Activated CD4-positive, alpha-beta memory T cell treated with anti-CD3 and anti-CD28 coated beads for 36 hours (primary cell): Measurements from ENCODE around the gene TSFM. TPM values are rescaled to one million over a fixed set of nuclear protein-coding genes. Genes with fewer than 3 reads are reported as not detected.

Source experiments
- CTCF ChIA-PET: fragments of 350-600 bp; sonication (Branson Sonifier 250); formaldehyde crosslinking; loops from one replicate; lab custom pipeline; 2021; ENCODE audit warnings: antibody characterized with exemption, inconsistent platforms; lab: Charles Lee
- POLR2A ChIA-PET: fragments of 350-600 bp; sonication (Branson Sonifier 250); formaldehyde crosslinking; loops from one replicate; lab custom pipeline; 2021; ENCODE audit warnings: antibody characterized with exemption; lab: Charles Lee
- DNase-seq: peaks from one replicate; pipeline ENCODE4 v3.0.0-alpha.2; 2020
- H3K27ac Mint-ChIP-seq: one replicate; pipeline ENCODE4 v1.8.0; 2021; ENCODE audit warnings: mixed read lengths
- H3K27me3 Mint-ChIP-seq: one replicate; pipeline ENCODE4 v1.8.0; 2021; ENCODE audit warnings: mixed read lengths
- H3K36me3 Mint-ChIP-seq: one replicate; pipeline ENCODE4 v1.8.0; 2021; ENCODE audit warnings: mixed read lengths
- H3K4me1 Mint-ChIP-seq: one replicate; pipeline ENCODE4 v1.8.0; 2021; ENCODE audit warnings: low read depth, mixed read lengths
- H3K4me3 Mint-ChIP-seq: one replicate; pipeline ENCODE4 v1.8.0; 2021; ENCODE audit warnings: mild to moderate bottlenecking, mixed read lengths
- H3K9me3 Mint-ChIP-seq: one replicate; pipeline ENCODE4 v1.8.0; 2021; ENCODE audit warnings: mixed read lengths
- intact Hi-C: fragments of 100-400 bp; cut with micrococcal nuclease; formaldehyde crosslinking; loops from one replicate; pipeline ENCODE4 v1.15.1; 2023
- total RNA-seq, 2 experiments: library from RNA; stranded (reverse); gene quantifications; one replicate each; pipeline ENCODE4 v1.2.3, GENCODE V29; 2021

The TSFM gene
- total RNA-seq, 2 experiments from 2014 or later, result 45.5 to 47.2 TPM

- intact Hi-C loops, result no loop called here
- no peaks in the 10 kb centered on the region for H3K27me3 Mint-ChIP-seq
- no peaks in the 10 kb centered on the region for H3K36me3 Mint-ChIP-seq
- H3K4me1 Mint-ChIP-seq, result no peaks in the 10 kb centered on the region
- DNase-seq, result no peak
- ChIA-PET CTCF (interaction anchor here (1.7 kb wide), 1 partner anchor 10 kb away, joined by 4 read pairs; the partner anchor contains the start of gene AVIL), POLR2A (no interaction called here)
- no peak overlapping the region for H3K27ac Mint-ChIP-seq
- H3K4me3 Mint-ChIP-seq, result no peak overlapping the region
- H3K9me3 Mint-ChIP-seq, result no peaks in the 10 kb centered on the region
Observed at GRCh38 chr12:57808351-57808750, 25.8 kb downstream of the TSFM start.

DNA sequence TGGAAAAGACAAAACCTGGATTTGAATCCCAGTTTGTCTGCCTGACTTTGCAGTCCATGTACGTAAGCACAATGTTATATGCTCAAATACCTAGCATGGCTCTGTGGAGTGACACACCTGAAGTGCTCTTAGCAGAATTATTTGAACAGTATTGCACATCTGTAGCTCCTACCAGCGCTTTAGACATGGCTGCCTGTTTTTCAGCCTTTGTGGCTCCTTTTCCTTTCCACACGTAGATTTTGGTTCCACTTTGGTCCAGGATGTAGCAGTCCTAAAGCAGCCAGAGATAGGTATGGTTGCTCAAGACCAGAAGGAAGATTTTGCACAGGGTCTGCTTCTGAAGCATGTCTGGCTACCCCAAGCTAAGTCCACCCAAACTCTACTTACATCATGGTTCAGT is 26.8 kb downstream of the TSFM start:
- Mint-ChIP-seq H3K27me3 (no peaks in the 10 kb centered on the region), H3K27ac (no peak overlapping the region), H3K4me1 (no peaks in the 10 kb centered on the region), H3K9me3 (no peaks in the 10 kb centered on the region), H3K36me3 (no peaks in the 10 kb centered on the region), H3K4me3 (no peak overlapping the region)
- intact Hi-C loops, result no loop called here
- ChIA-PET POLR2A (no interaction called here), CTCF (no interaction called here)
- no peak for DNase-seq

- Mint-ChIP-seq H3K9me3 (no peaks in the 10 kb centered on the region), H3K27me3 (no peaks in the 10 kb centered on the region), H3K4me1 (no peaks in the 10 kb centered on the region), H3K36me3 (no peaks in the 10 kb centered on the region), H3K27ac (no peak overlapping the region), H3K4me3 (no peak overlapping the region)
- POLR2A ChIA-PET, result no interaction called here
- CTCF ChIA-PET, result no interaction called here
- intact Hi-C loops, result no loop called here
- no peak for DNase-seq
Observed at GRCh38 chr12:57810450-57810849, 27.9 kb downstream of the TSFM start.

- Mint-ChIP-seq H3K4me1 (no peaks in the 10 kb centered on the region), H3K36me3 (no peaks in the 10 kb centered on the region), H3K9me3 (no peaks in the 10 kb centered on the region), H3K27ac (no peak overlapping the region), H3K4me3 (no peak overlapping the region), H3K27me3 (no peaks in the 10 kb centered on the region)
- ChIA-PET POLR2A (no interaction called here), CTCF (interaction anchor here (3.8 kb wide), 1 partner anchor 8 kb away, joined by 21 read pairs; no protein-coding TSS in a partner anchor)
- intact Hi-C loops, result no loop called here
- DNase-seq, result no peak
Observed at GRCh38 chr12:57811028-57811755, 28.6 kb downstream of the TSFM start.

DNA sequence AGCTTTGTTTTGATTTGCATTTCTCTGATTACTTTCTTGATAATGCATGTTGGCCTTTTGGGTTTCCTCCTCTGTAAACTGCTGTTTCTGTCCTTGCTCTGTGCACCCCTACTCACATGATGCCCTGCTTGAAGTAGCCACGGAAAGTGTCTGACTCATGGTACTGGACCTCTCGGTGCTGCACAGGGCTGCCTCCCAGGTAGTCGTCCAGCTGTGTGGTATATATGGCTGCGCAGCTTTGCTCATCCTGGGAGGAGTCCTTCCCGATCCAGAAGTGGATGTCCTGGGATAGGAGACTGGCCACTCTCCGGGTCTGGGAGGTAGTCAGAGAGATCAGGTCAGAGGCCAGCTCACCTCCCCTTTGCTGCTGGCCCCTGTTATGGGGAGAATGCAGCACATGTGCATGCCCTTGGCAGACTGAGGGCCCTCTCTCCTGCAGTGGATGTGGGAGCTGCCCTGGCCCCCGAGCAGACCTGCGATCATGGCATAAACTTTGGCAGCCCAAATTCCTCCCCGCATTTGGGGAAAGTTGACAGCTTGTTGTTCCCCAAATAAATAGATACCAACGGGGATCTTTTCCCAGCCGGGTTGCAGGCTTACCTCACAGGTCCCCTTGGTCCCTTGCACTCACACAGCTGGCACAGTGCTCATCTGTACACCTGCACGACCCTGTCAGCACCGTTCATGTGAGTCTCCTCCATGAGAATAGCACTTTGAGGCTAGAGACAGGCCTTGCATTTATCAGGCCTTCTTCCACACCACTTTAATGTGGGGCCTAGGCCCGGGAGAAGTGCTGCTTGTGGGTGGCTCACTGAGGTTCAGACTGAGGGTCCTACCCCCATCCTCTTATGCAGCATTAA is 30.8 kb downstream of the TSFM start:
- CTCF ChIA-PET, result interaction anchor here (1.3 to 3.8 kb wide), 2 partner anchors 10 to 91 kb away, joined by 6 to 21 read pairs; no protein-coding TSS in a partner anchor
- POLR2A ChIA-PET, result no interaction called here
- Mint-ChIP-seq H3K9me3 (no peaks in the 10 kb centered on the region), H3K27ac (no peak overlapping the region), H3K4me3 (no peak overlapping the region), H3K4me1 (no peaks in the 10 kb centered on the region), H3K36me3 (no peaks in the 10 kb centered on the region), H3K27me3 (no peaks in the 10 kb centered on the region)
- intact Hi-C loops, result no loop called here
- DNase-seq, result no peak

- ChIA-PET CTCF (interaction anchor here (3.8 kb wide), 1 partner anchor 11 kb away, joined by 21 read pairs; no protein-coding TSS in a partner anchor), POLR2A (no interaction called here)
- H3K4me1 Mint-ChIP-seq, result no peaks in the 10 kb centered on the region
- no peaks in the 10 kb centered on the region for H3K9me3 Mint-ChIP-seq
- DNase-seq, result no peak
- H3K36me3 Mint-ChIP-seq, result peaks cover 2% of the 10 kb centered on the region
- no peak overlapping the region for H3K4me3 Mint-ChIP-seq
- intact Hi-C loops, result no loop called here
- H3K27me3 Mint-ChIP-seq, result no peaks in the 10 kb centered on the region
- H3K27ac Mint-ChIP-seq, result no peak overlapping the region
Observed at GRCh38 chr12:57813971-57814772, 31.6 kb downstream of the TSFM start.

- no peak overlapping the region for H3K4me3 Mint-ChIP-seq
- POLR2A ChIA-PET, result interaction anchor here (1.4 kb wide), 1 partner anchor 16 kb away, joined by 4 read pairs; no protein-coding TSS in a partner anchor
- no peaks in the 10 kb centered on the region for H3K4me1 Mint-ChIP-seq
- no peak for DNase-seq
- no peaks in the 10 kb centered on the region for H3K9me3 Mint-ChIP-seq
- no peak overlapping the region for H3K27ac Mint-ChIP-seq
- CTCF ChIA-PET, result interaction anchor here (0.8 to 1.6 kb wide), 3 partner anchors 12 to 89 kb away, joined by 3 to 4 read pairs (median 4); no protein-coding TSS in a partner anchor
- H3K36me3 Mint-ChIP-seq, result peaks cover 3% of the 10 kb centered on the region
- H3K27me3 Mint-ChIP-seq, result no peaks in the 10 kb centered on the region
- intact Hi-C loops, result no loop called here
Observed at GRCh38 chr12:57815177-57816000, 32.8 kb downstream of the TSFM start.

- H3K4me1 Mint-ChIP-seq, result no peaks in the 10 kb centered on the region
- H3K4me3 Mint-ChIP-seq, result no peak overlapping the region
- H3K27ac Mint-ChIP-seq, result no peak overlapping the region
- H3K36me3 Mint-ChIP-seq, result peaks cover 7% of the 10 kb centered on the region
- ChIA-PET CTCF (interaction anchor here (1.3 to 1.6 kb wide), 2 partner anchors 11 to 89 kb away, joined by 4 read pairs; no protein-coding TSS in a partner anchor), POLR2A (interaction anchor here (1.4 kb wide), 1 partner anchor 16 kb away, joined by 4 read pairs; no protein-coding TSS in a partner anchor)
- intact Hi-C loops, result no loop called here
- no peaks in the 10 kb centered on the region for H3K27me3 Mint-ChIP-seq
- no peaks in the 10 kb centered on the region for H3K9me3 Mint-ChIP-seq
- no peak for DNase-seq
Observed at GRCh38 chr12:57816001-57816854, 33.6 kb downstream of the TSFM start.

DNA sequence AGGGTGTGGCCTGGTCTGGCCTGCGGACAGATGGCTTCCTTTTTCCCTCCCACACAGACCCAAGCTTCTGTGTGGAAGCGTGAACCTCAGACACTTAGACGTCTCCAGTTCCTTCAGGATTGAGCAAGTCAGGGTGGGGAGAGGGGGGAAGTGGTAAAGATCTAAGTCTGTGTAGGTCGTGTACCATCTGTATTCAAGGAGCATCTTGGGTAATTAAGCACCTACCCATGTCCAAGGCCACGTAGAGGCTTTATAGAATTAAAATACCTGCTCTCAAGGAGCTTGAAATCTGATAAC is 34.2 kb downstream of the TSFM start:
- intact Hi-C loops, result no loop called here
- Mint-ChIP-seq H3K4me1 (no peaks in the 10 kb centered on the region), H3K27me3 (no peaks in the 10 kb centered on the region), H3K27ac (no peak overlapping the region), H3K4me3 (no peak overlapping the region), H3K9me3 (no peaks in the 10 kb centered on the region), H3K36me3 (peaks cover 9% of the 10 kb centered on the region)
- CTCF ChIA-PET, result interaction anchor here (1.0 to 2.3 kb wide), 3 partner anchors 14 to 88 kb away, joined by 3 to 5 read pairs (median 4); no protein-coding TSS in a partner anchor
- DNase-seq, result no peak
- POLR2A ChIA-PET, result interaction anchor here (1.4 kb wide), 1 partner anchor 17 kb away, joined by 4 read pairs; no protein-coding TSS in a partner anchor

DNA sequence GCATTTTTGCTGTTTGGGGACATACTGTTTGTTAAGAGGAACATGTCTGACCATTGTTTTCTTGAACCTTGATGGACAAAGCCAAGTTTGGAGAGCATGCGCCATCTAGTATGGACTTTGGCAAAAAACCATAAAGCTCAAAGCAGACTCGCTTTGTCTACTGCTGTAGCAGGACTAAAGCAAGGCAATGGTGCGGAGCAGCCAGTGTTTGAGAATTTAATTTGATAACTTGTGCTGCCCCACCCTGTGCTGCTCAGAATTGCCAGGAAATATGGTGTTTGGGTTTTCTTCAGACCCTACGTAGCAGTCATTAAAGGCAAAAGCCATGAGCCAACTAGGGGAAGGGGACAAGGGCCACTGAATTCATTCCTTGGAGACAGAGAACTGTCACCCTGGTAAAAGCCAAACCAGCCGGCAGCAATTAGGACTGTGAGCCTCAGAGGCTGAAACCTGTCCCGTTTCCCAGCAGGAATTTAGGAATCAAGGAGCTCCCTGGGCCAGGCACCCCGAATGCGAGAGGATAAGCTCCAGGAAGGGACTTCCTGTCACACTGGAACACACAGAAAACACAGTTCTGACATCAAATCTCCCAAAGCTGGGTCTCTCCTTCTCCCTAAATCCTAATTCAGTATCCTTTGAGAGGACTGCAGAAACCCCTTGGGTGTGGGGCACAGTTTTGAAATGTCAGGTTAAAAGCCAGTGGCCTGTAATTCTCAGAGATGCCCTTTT is 34.8 kb downstream of the TSFM start:
- H3K9me3 Mint-ChIP-seq, result no peaks in the 10 kb centered on the region
- no peak overlapping the region for H3K27ac Mint-ChIP-seq
- peaks cover 12% of the 10 kb centered on the region for H3K36me3 Mint-ChIP-seq
- H3K4me1 Mint-ChIP-seq, result no peaks in the 10 kb centered on the region
- no peak for DNase-seq
- intact Hi-C loops, result no loop called here
- CTCF ChIA-PET, result interaction anchor here (0.8 to 2.3 kb wide), 5 partner anchors 13 to 89 kb away, joined by 3 to 5 read pairs (median 3); no protein-coding TSS in a partner anchor
- no peaks in the 10 kb centered on the region for H3K27me3 Mint-ChIP-seq
- POLR2A ChIA-PET, result interaction anchor here (0.6 kb wide), 1 partner anchor 81 kb away, joined by 3 read pairs; no protein-coding TSS in a partner anchor
- H3K4me3 Mint-ChIP-seq, result no peak overlapping the region
